K562 (cell line): ENCODE results near the gene NVL. TPM values are rescaled to one million over a fixed set of nuclear protein-coding genes. Genes with fewer than 3 reads are reported as not detected.

Experiments used
- CBX1 ChIP-seq: sonication (generic); IDR thresholded peaks from 2 replicates; pipeline ENCODE4 v1.6.1; 2016; ENCODE audit warnings: antibody characterized with exemption, low read depth, mild to moderate bottlenecking
- CBX3 ChIP-seq, 2 experiments: IDR thresholded peaks; 1 replicate in 1 of 2; 2 replicates in 1 of 2; pipeline ENCODE4 v1.6.1; 2012; ENCODE audit warnings: inconsistent platforms in 2 of 2, low read length in 2 of 2, borderline replicate concordance in 1 of 2, control low read depth in 1 of 2
- CHCHD3 ChIP-seq: fragments of 250-450 bp; sonication (Bioruptor Pico); IDR thresholded peaks from 2 replicates; pipeline ENCODE4 v2.1.2; 2022; ENCODE audit warnings: mild to moderate bottlenecking
- CSDE1 ChIP-seq, 2 experiments: fragments of 450-650 bp; IDR thresholded peaks; 2 replicates each; pipeline ENCODE4 v1.6.1; 2016; ENCODE audit warnings: mild to moderate bottlenecking in 1 of 2
- EHMT2 ChIP-seq: fragments of 450-650 bp; IDR thresholded peaks from 2 replicates; pipeline ENCODE4 v1.6.1; 2018; ENCODE audit warnings: antibody characterized with exemption
- GATAD2B ChIP-seq: fragments of 450-650 bp; IDR thresholded peaks from 2 replicates; pipeline ENCODE4 v1.6.1; 2017; ENCODE audit warnings: mild to moderate bottlenecking, borderline replicate concordance
- HDAC3 ChIP-seq: fragments of 450-650 bp; IDR thresholded peaks from 2 replicates; pipeline ENCODE4 v1.6.1; 2018; ENCODE audit warnings: borderline replicate concordance, mild to moderate bottlenecking, moderate library complexity; ENCODE audit not compliant: partially characterized antibody
- HNRNPK ChIP-seq: fragments of 200-400 bp; formaldehyde crosslinking; IDR thresholded peaks from one replicate; pipeline ENCODE4 v1.6.1; 2018; ENCODE audit warnings: mild to moderate bottlenecking, low read depth, low read length; ENCODE audit not compliant: poor library complexity, severe bottlenecking
- HNRNPL ChIP-seq: fragments of 200-400 bp; formaldehyde crosslinking; IDR thresholded peaks from 2 replicates; pipeline ENCODE4 v1.6.1; 2017; ENCODE audit warnings: low read depth, mild to moderate bottlenecking, low read length
- IFI16 ChIP-seq: fragments of 250-450 bp; sonication (Bioruptor Pico); IDR thresholded peaks from 2 replicates; pipeline ENCODE4 v2.1.2; 2022; ENCODE audit warnings: mild to moderate bottlenecking, inconsistent platforms
- MAZ ChIP-seq, 2 experiments: fragments of 450-650 bp in 1 of 2; sonication (generic) in 1 of 2; formaldehyde crosslinking; IDR thresholded peaks in 1 of 2; conservative IDR thresholded peaks in 1 of 2; 2 replicates each; pipeline versions ENCODE4 v1.4.0 to v1.5.0; 2020; ENCODE audit warnings: mild to moderate bottlenecking in 1 of 2, missing genetic modification reagents in 1 of 2
- NCOA4 ChIP-seq: fragments of 450-650 bp; IDR thresholded peaks from 2 replicates; pipeline ENCODE4 v1.6.1; 2018; ENCODE audit warnings: mild to moderate bottlenecking; ENCODE audit not compliant: partially characterized antibody
- NFXL1 ChIP-seq: fragments of 450-650 bp; formaldehyde crosslinking; IDR thresholded peaks from 2 replicates; pipeline ENCODE4 v1.4.0; 2021; ENCODE audit warnings: mild to moderate bottlenecking
- SMAD4 ChIP-seq: fragments of 250-450 bp; sonication (Bioruptor Pico); conservative IDR thresholded peaks from 2 replicates; pipeline ENCODE4 v1.8.0; 2021; ENCODE audit warnings: inconsistent platforms, mild to moderate bottlenecking, moderate library complexity
- SNRNP70 ChIP-seq: fragments of 200-400 bp; formaldehyde crosslinking; optimal IDR thresholded peaks from 2 replicates; pipeline ENCODE3; 2017; ENCODE audit warnings: low read depth, low read length
- SP2 ChIP-seq: IDR thresholded peaks from 2 replicates; pipeline ENCODE4 v1.6.1; 2011; ENCODE audit warnings: mild to moderate bottlenecking, low read depth, low read length, moderate library complexity; ENCODE audit not compliant: poor library complexity, severe bottlenecking; ENCODE audit errors: extremely low read depth
- ZFP36 ChIP-seq: fragments of 150-350 bp; IDR thresholded peaks from 2 replicates; pipeline ENCODE4 v1.6.1; 2018; ENCODE audit warnings: low read length, low read depth; ENCODE audit not compliant: partially characterized antibody
- ZFPM2 ChIP-seq: fragments of 250-450 bp; sonication (Bioruptor Pico); IDR thresholded peaks from 2 replicates; pipeline ENCODE4 v1.5.1; 2022; ENCODE audit warnings: mild to moderate bottlenecking
- ZNF174 ChIP-seq: fragments of 250-450 bp; sonication (Bioruptor Pico); IDR thresholded peaks from 2 replicates; pipeline ENCODE4 v1.4.0; 2020; ENCODE audit warnings: mild to moderate bottlenecking
- ZNF316 ChIP-seq: fragments of 450-650 bp; IDR thresholded peaks from 2 replicates; pipeline ENCODE4 v1.6.1; 2016
- ZNF384 ChIP-seq: IDR thresholded peaks from 2 replicates; pipeline ENCODE4 v1.6.1; 2012; ENCODE audit warnings: low read depth, low read length, improper control_type of control experiment
- ZNF75A ChIP-seq: fragments of 450-650 bp; formaldehyde crosslinking; IDR thresholded peaks from 2 replicates; pipeline ENCODE4 v1.4.0; 2020; ENCODE audit warnings: mild to moderate bottlenecking
- ZNF76 ChIP-seq: fragments of 250-450 bp; sonication (Bioruptor Pico); IDR thresholded peaks from 2 replicates; pipeline ENCODE4 v1.4.0; 2020; ENCODE audit warnings: mild to moderate bottlenecking, moderate library complexity, borderline replicate concordance
- polyA plus RNA-seq, 8 experiments: library from polyadenylated mRNA; depleted of rRNA in 4 of 8; stranded (reverse) in 5 of 8; unstranded in 3 of 8; fragments of >200 nt; fragmentation: Nextera tagmentation in 2 of 8; fragmentation: Illumina TruSeq in 1 of 8; extraction: Ambion mirVana in 2 of 8; extraction: Trizol in 1 of 8; gene quantifications; 2 replicates each; pipeline versions ENCODE4 v1.2.1 to v1.2.3, GENCODE V29; 2011 to 2014; ENCODE audit warnings: inconsistent platforms in 1 of 8, missing spikeins in 1 of 8
- total RNA-seq, 7 experiments: library from RNA; depleted of rRNA in 6 of 7; stranded (reverse); fragments of >200 nt in 6 of 7; fragmentation: Illumina TruSeq in 2 of 7; extraction: Trizol in 2 of 7; gene quantifications; 2 replicates each; pipeline versions ENCODE4 v1.2.1 to v1.2.3, GENCODE V29; 2011 to 2021; ENCODE audit warnings: low replicate concordance in 1 of 7
- TF ChIP-seq, protein P1 (sequence below): fragments of 450-650 bp; IDR thresholded peaks from 2 replicates; pipeline ENCODE4 v1.6.1; 2016; ENCODE audit warnings: low read depth, mild to moderate bottlenecking, moderate library complexity
- TF ChIP-seq, protein P2 (sequence below): fragments of 250-450 bp; sonication (Bioruptor Pico); IDR thresholded peaks from 2 replicates; pipeline ENCODE4 v1.4.0; 2020; ENCODE audit warnings: mild to moderate bottlenecking
- TF ChIP-seq, protein P3 (sequence below): fragments of 450-650 bp; IDR thresholded peaks from 2 replicates; pipeline ENCODE4 v1.6.1; 2016; ENCODE audit warnings: borderline replicate concordance

Gene NVL
- total and polyA plus RNA-seq, 9 of the 15 experiments (the other 6 are each of a cell fraction or from before 2014, with no cell fraction given), result 32.5 to 86.6 (median 62.9) TPM

DNA sequence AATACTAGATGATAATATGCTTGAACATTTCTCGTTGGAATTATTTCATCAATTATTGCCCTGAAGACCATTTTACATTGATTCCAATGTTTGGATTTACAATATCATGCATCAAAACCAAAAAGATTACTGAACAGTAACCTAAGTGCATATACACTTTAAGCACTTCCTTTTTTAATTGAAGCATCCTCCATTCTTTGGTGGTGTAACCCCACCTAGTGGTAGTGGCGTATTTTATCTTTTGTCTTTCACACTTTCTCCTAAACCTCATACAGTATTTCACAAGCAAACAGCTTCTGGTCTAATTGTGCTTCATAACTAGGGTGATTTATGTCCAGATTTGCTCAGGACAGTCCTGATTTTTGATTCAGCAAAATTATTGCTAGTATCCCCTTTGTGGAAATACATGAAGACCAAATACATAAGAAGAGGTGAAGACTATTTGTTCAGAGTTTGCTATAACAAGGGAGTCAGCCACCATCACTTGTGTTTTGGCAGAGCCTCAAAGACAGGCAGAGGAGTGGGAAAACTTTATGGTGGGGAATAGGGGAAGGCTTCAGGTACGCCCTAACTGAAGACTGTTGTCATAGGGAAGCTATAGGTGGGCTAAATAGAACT lies 3.4 kb upstream of the NVL start (continued):
- TF ChIP-seq, protein P1, sequence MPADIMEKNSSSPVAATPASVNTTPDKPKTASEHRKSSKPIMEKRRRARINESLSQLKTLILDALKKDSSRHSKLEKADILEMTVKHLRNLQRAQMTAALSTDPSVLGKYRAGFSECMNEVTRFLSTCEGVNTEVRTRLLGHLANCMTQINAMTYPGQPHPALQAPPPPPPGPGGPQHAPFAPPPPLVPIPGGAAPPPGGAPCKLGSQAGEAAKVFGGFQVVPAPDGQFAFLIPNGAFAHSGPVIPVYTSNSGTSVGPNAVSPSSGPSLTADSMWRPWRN, result no peak
- TF ChIP-seq SP2 (no peak), GATAD2B (peak; percentile 51; the same call in 1 of the 2 replicates), CBX3 (IDR thresholded peaks at IDR 0.05; ENCODE audit: borderline replicate concordance in 1 of 2, low read length in 2 of 2) (peak in 1 of 2 experiments; percentile 50; a peak in 1 of 3 replicates), CBX1 (no peak), ZNF75A (CRISPR knock-in tag) (no peak), ZFPM2 (CRISPR knock-in tag) (no peak), CHCHD3 (CRISPR knock-in tag) (no peak), HDAC3 (peak; percentile 31), MAZ (CRISPR knock-in tag; conservative IDR thresholded peaks at IDR 0.05 in 1 of 2, IDR thresholded peaks at IDR 0.05 in 1 of 2) (no peak; a peak in 2 of 4 replicates), ZNF174 (CRISPR knock-in tag) (no peak), SNRNP70 (no peak), NFXL1 (no peak), ZFP36 (no peak), NCOA4 (no peak), HNRNPL (no peak), CSDE1 (IDR thresholded peaks at IDR 0.05) (no peak; a peak in 1 of 4 replicates), ZNF316 (no peak), SMAD4 (CRISPR knock-in tag) (no peak), ZNF76 (CRISPR knock-in tag) (no peak), ZNF384 (no peak), EHMT2 (no peak), HNRNPK (no peak), IFI16 (no peak)
- TF ChIP-seq, protein P2, sequence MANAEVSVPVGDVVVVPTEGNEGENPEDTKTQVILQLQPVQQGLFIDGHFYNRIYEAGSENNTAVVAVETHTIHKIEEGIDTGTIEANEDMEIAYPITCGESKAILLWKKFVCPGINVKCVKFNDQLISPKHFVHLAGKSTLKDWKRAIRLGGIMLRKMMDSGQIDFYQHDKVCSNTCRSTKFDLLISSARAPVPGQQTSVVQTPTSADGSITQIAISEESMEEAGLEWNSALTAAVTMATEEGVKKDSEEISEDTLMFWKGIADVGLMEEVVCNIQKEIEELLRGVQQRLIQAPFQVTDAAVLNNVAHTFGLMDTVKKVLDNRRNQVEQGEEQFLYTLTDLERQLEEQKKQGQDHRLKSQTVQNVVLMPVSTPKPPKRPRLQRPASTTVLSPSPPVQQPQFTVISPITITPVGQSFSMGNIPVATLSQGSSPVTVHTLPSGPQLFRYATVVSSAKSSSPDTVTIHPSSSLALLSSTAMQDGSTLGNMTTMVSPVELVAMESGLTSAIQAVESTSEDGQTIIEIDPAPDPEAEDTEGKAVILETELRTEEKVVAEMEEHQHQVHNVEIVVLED (CRISPR knock-in tag), result no peak
- TF ChIP-seq, protein P3, sequence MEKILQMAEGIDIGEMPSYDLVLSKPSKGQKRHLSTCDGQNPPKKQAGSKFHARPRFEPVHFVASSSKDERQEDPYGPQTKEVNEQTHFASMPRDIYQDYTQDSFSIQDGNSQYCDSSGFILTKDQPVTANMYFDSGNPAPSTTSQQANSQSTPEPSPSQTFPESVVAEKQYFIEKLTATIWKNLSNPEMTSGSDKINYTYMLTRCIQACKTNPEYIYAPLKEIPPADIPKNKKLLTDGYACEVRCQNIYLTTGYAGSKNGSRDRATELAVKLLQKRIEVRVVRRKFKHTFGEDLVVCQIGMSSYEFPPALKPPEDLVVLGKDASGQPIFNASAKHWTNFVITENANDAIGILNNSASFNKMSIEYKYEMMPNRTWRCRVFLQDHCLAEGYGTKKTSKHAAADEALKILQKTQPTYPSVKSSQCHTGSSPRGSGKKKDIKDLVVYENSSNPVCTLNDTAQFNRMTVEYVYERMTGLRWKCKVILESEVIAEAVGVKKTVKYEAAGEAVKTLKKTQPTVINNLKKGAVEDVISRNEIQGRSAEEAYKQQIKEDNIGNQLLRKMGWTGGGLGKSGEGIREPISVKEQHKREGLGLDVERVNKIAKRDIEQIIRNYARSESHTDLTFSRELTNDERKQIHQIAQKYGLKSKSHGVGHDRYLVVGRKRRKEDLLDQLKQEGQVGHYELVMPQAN, result no peak
